8988T (cell line): ENCODE data around the gene HPX.

Source experiments
- DNase-seq: peaks from one replicate; pipeline ENCODE4 v3.0.0; 2011

Gene HPX

GRCh38 chr11:6440906-6441358 lies at the start of gene HPX:
TSS of gene HPX (minus strand) at chr11:6440987. CDS start at chr11:6440963, 24 bp downstream.
- no peak for DNase-seq

- DNase-seq: no peak
These were observed 48.5 kb upstream of the HPX start for GRCh38 chr11:6489306-6489705.

- no peak for DNase-seq
These were observed 48.0 kb upstream of the HPX start for GRCh38 chr11:6488821-6489220.

- no peak for DNase-seq
These were observed 47.6 kb upstream of the HPX start for GRCh38 chr11:6488342-6488741.

- no peak for DNase-seq
These were observed 46.2 kb upstream of the HPX start for GRCh38 chr11:6486938-6487337.

- no peak for DNase-seq
These were observed 45.5 kb upstream of the HPX start for GRCh38 chr11:6486256-6486655.

GRCh38 chr11:6485661-6486060 lies 44.9 kb upstream of the HPX start:
- DNase-seq: no peak

GRCh38 chr11:6483015-6483414 lies 42.2 kb upstream of the HPX start:
- no peak for DNase-seq

GRCh38 chr11:6482441-6482840 lies 41.7 kb upstream of the HPX start:
- DNase-seq: no peak

- DNase-seq: no peak
These were observed 41.1 kb upstream of the HPX start for GRCh38 chr11:6481924-6482275.

- DNase-seq: peak; percentile 99
These were observed 40.5 kb upstream of the HPX start, which contains the start of the genes ARFIP2 and TIMM10B for GRCh38 chr11:6481012-6481923. TSS of gene ARFIP2 (minus strand) at chr11:6481331. CDS start at chr11:6480421, 910 bp downstream. TSS of gene TIMM10B (plus strand) at chr11:6481501. CDS start at chr11:6481517, 16 bp downstream.

GRCh38 chr11:6480299-6480914 lies 39.6 kb upstream of the HPX start:
- no peak for DNase-seq

- no peak for DNase-seq
These were observed 35.8 kb upstream of the HPX start for GRCh38 chr11:6476571-6476970.

GRCh38 chr11:6475936-6476335 lies 35.1 kb upstream of the HPX start:
- no peak for DNase-seq

GRCh38 chr11:6474806-6475500 lies 34.2 kb upstream of the HPX start:
- no peak for DNase-seq

GRCh38 chr11:6474413-6474792 lies 33.6 kb upstream of the HPX start:
- DNase-seq: no peak

GRCh38 chr11:6473451-6474412 lies 32.9 kb upstream of the HPX start, which contains the start of gene TRIM3:
TSS of gene TRIM3 (minus strand) at chr11:6473941. CDS start at chr11:6465695, 8,246 bp downstream.
- DNase-seq: peak; percentile 99

- no peak for DNase-seq
These were observed 32.1 kb upstream of the HPX start for GRCh38 chr11:6472934-6473333.

GRCh38 chr11:6469599-6469998 lies 28.8 kb upstream of the HPX start:
- no peak for DNase-seq

- DNase-seq: peak; percentile 67
These were observed 28.1 kb upstream of the HPX start for GRCh38 chr11:6468712-6469495.

- DNase-seq: no peak
These were observed 18.3 kb upstream of the HPX start for GRCh38 chr11:6459099-6459450.
